ENCODE data around the gene FMO4. TPM values are rescaled to one million over a fixed set of nuclear protein-coding genes. Genes with fewer than 3 reads are reported as not detected.

Gene FMO4
- total and polyA plus RNA-seq, 2 of the 13 experiments (the other 11 are each of a cell fraction or from before 2014, with no cell fraction given): 0.07 to 0.29 TPM

GRCh38 chr1:171313835-171314320 is at the start of gene FMO4 (continued):
- TF ChIP-seq ARID5B (CRISPR knock-in tag; IDR thresholded peaks at IDR 0.05) (0 out of 2 replicates have a peak, but pooled peaks have one; percentile 39), MZF1 (CRISPR knock-in tag; IDR thresholded peaks at IDR 0.05; ENCODE audit: borderline replicate concordance) (no peak), ZNF577 (CRISPR knock-in tag; IDR thresholded peaks at IDR 0.05; ENCODE audit: borderline replicate concordance, low read depth) (no peak), ZSCAN5A (CRISPR knock-in tag; IDR thresholded peaks at IDR 0.05; ENCODE audit: borderline replicate concordance) (no peak), HOXA3 (CRISPR knock-in tag; IDR thresholded peaks at IDR 0.05) (peak; percentile 37; the same call in 1 of the 2 replicates), CBX5 (CRISPR knock-in tag; IDR thresholded peaks at IDR 0.05; ENCODE audit: borderline replicate concordance) (peak; percentile 66; the same call in 1 of the 2 replicates), KAT8 (CRISPR knock-in tag; IDR thresholded peaks at IDR 0.05) (peak; percentile 55; the same call in 1 of the 2 replicates), PBX2 (CRISPR knock-in tag; IDR thresholded peaks at IDR 0.05) (no peak), ARID3A (IDR thresholded peaks at IDR 0.05; ENCODE audit: low read depth, low read length) (peak; percentile 44; the same call in 1 of the 2 replicates), TFE3 (CRISPR knock-in tag; IDR thresholded peaks at IDR 0.05) (peak; percentile 68; the same call in 1 of the 2 replicates), CREM (IDR thresholded peaks at IDR 0.05) (peak; percentile 70), CREM (CRISPR knock-in tag; IDR thresholded peaks at IDR 0.05) (no peak), SMC3 (IDR thresholded peaks at IDR 0.05; ENCODE audit: low read length) (peak; percentile 40; the same call in 1 of the 2 replicates), MIER2 (CRISPR knock-in tag; IDR thresholded peaks at IDR 0.05) (peak; percentile 48; the same call in 1 of the 2 replicates), ZFP37 (CRISPR knock-in tag; IDR thresholded peaks at IDR 0.05; ENCODE audit: borderline replicate concordance) (no peak), SP5 (CRISPR knock-in tag; IDR thresholded peaks at IDR 0.05; ENCODE audit: borderline replicate concordance, low read depth) (0 out of 2 replicates have a peak, but pooled peaks have one; percentile 17), GATAD2A (CRISPR knock-in tag; IDR thresholded peaks at IDR 0.05) (peak; percentile 33), KLF16 (CRISPR knock-in tag; IDR thresholded peaks at IDR 0.05) (0 out of 4 replicates have a peak, but pooled peaks of 1 of the 2 experiments have one; percentile 24), CEBPG (CRISPR knock-in tag; IDR thresholded peaks at IDR 0.05) (peak; percentile 48), RORA (CRISPR knock-in tag; IDR thresholded peaks at IDR 0.05) (no peak), ATF7 (IDR thresholded peaks at IDR 0.05) (0 out of 2 replicates have a peak, but pooled peaks have one; percentile 26), ATF7 (CRISPR knock-in tag; IDR thresholded peaks at IDR 0.05) (no peak), SAP130 (CRISPR knock-in tag; IDR thresholded peaks at IDR 0.05; ENCODE audit: low read depth) (peak; percentile 41)

All from HepG2 (cell line).